ENCODE results near the gene ANKLE2. TPM values are rescaled to one million over a fixed set of nuclear protein-coding genes. Genes with fewer than 3 reads are reported as not detected.
A peak's percentile ranks its signal among the peaks of the same experiment; 100 is the strongest.
"Not testable (repeated sequence)": the region's sequence is repeated elsewhere in the genome, so short reads cannot be mapped to it uniquely, and the experiment has no call there.

Gene ANKLE2
- total RNA-seq, 2 experiments from 2014 or later: 102 to 106 TPM

DNA sequence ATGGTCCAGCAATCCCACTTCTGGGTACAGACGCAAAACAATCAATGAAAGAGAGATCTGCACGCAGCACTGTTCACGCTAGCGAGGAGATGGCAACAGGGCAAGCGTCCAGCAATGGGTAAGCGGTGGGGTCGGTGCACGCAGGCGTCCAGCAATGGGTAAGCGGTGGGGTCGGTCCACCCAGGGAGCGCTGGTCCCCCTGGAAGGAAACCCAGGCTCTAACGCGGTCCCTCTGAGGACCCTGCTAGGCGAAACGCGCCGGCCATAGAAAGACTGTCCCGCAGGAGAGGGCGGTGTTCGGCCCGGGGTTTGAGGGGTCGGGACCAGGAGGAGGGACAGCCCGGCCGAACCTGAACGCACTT, 51.6 kb downstream of the ANKLE2 start:
- Mint-ChIP-seq H3K4me1 (ENCODE audit: low read depth) (peaks cover 27% of the 10 kb centered on the region), H3K27ac (peak overlapping the region; percentile 66), H3K4me3 (peak overlapping the region; percentile 85), H3K27me3 (ENCODE audit: low read depth) (no peaks in the 10 kb centered on the region), H3K9me3 (peaks cover 14% of the 10 kb centered on the region), H3K36me3 (ENCODE audit: low read depth) (peaks cover 23% of the 10 kb centered on the region)
- no peak for DNase-seq
- intact Hi-C loops (cut with micrococcal nuclease): loop anchor here (1.0 to 5.0 kb wide), 7 partner anchors 23 to 521 kb away; partner anchors contain the start of genes CHFR, GOLGA3, POLE and PXMP2
- CTCF ChIA-PET: no interaction called here

DNA sequence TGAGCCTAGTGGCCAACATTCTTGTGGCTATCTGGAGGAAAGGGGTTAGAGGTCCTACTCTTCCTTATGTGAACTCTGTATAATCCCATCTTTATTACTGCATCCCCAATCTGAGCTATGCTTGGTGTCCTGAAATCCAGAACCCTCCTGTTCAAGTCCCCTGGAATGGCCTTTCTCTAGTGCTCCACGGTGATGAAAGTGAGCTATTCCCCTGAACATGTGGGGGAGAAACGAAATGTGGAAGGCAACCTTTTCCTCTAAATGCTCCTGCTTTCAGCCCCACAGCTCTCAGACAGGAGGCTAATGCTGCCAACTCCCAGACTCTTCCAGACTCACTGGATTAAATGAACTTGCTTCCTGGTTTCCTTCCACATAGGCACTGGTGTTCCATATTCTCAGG, 53.5 kb downstream of the ANKLE2 start:
- intact Hi-C loops (cut with micrococcal nuclease): no loop called here
- H3K27ac Mint-ChIP-seq: no peak overlapping the region
- H3K4me3 Mint-ChIP-seq: no peak overlapping the region
- H3K36me3 Mint-ChIP-seq (ENCODE audit: low read depth): peaks cover 32% of the 10 kb centered on the region
- H3K9me3 Mint-ChIP-seq: peaks cover 14% of the 10 kb centered on the region
- peaks cover 18% of the 10 kb centered on the region for H3K4me1 Mint-ChIP-seq (ENCODE audit: low read depth)
- CTCF ChIA-PET: interaction anchor here (0.6 kb wide), 1 partner anchor 56 kb away, joined by 4 read pairs; no protein-coding TSS in a partner anchor
- H3K27me3 Mint-ChIP-seq (ENCODE audit: low read depth): no peaks in the 10 kb centered on the region
- DNase-seq: no peak

DNA sequence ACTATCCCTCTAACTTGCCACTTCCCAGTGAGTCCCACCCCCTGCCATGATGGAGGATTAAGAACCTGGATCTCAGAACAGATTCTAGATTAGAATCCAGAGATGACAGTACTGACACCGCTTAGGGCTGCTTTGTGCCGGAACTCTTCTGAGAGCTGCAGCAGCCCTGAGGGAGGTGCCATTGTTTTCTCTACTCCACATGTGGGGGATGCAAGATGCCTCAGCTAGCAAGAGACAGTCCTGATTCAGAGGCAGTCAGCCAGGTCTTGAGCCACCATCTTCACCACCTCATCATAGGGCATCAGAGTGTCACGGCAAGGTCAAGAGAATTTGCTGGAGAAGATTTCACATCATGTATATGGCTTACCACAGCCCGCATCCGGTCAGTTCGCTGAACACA, 54.4 kb downstream of the ANKLE2 start:
- Mint-ChIP-seq H3K4me3 (no peak overlapping the region), H3K9me3 (peaks cover 14% of the 10 kb centered on the region), H3K4me1 (ENCODE audit: low read depth) (peaks cover 10% of the 10 kb centered on the region), H3K27me3 (ENCODE audit: low read depth) (no peaks in the 10 kb centered on the region), H3K27ac (no peak overlapping the region), H3K36me3 (ENCODE audit: low read depth) (peaks cover 31% of the 10 kb centered on the region)
- DNase-seq: no peak
- CTCF ChIA-PET: no interaction called here
- intact Hi-C loops (cut with micrococcal nuclease): no loop called here

DNA sequence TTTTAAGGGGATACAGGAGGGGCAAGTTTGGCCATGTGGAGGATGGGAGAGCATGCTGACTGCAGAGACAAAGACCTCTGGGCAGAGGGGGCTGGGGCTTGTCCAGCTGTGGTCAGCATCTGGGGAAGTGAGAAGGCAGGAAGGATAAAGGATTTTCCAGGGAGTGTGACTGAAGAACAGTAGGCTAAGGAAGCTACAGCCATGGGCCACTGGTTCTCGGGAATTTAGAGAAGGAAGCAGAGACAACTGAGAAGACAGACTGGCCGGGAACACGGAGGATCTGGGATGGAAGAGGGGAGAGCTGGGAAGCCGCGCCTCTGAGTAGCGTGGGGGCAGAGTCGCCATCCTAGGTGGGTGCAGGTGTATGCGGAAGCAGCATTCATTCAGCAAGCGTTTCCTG, 58.0 kb downstream of the ANKLE2 start:
- peaks cover 14% of the 10 kb centered on the region for H3K9me3 Mint-ChIP-seq
- no peaks in the 10 kb centered on the region for H3K4me1 Mint-ChIP-seq (ENCODE audit: low read depth)
- no peak overlapping the region for H3K27ac Mint-ChIP-seq
- no peaks in the 10 kb centered on the region for H3K27me3 Mint-ChIP-seq (ENCODE audit: low read depth)
- no peak overlapping the region for H3K4me3 Mint-ChIP-seq
- peaks cover 37% of the 10 kb centered on the region for H3K36me3 Mint-ChIP-seq (ENCODE audit: low read depth)
- no peak for DNase-seq
- CTCF ChIA-PET: no interaction called here
- intact Hi-C loops (cut with micrococcal nuclease): no loop called here

DNA sequence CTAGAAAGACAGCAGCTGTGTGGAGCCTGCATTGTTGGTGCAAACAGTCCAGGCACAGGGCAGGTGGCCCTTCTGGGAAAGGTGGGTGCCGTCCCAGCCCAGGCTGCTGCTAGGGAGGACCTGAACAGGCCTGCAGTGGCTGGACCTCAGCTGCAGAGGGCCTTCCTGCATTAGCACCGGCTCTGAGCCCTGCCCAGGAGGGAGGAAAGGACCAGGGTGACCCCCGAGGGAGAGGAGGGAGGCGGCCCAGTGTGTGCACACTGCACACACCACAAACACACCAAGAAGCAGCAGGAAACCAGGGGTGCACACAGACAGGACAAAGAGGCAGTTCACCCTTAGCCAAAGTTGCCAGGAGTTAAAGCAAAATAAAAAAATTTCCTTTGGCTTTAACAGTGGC, 59.0 kb downstream of the ANKLE2 start:
- Mint-ChIP-seq H3K9me3 (peaks cover 7% of the 10 kb centered on the region), H3K27ac (no peak overlapping the region), H3K27me3 (ENCODE audit: low read depth) (no peaks in the 10 kb centered on the region), H3K36me3 (ENCODE audit: low read depth) (peaks cover 41% of the 10 kb centered on the region), H3K4me1 (ENCODE audit: low read depth) (no peaks in the 10 kb centered on the region), H3K4me3 (no peak overlapping the region)
- CTCF ChIA-PET: no interaction called here
- intact Hi-C loops (cut with micrococcal nuclease): no loop called here
- no peak for DNase-seq

DNA sequence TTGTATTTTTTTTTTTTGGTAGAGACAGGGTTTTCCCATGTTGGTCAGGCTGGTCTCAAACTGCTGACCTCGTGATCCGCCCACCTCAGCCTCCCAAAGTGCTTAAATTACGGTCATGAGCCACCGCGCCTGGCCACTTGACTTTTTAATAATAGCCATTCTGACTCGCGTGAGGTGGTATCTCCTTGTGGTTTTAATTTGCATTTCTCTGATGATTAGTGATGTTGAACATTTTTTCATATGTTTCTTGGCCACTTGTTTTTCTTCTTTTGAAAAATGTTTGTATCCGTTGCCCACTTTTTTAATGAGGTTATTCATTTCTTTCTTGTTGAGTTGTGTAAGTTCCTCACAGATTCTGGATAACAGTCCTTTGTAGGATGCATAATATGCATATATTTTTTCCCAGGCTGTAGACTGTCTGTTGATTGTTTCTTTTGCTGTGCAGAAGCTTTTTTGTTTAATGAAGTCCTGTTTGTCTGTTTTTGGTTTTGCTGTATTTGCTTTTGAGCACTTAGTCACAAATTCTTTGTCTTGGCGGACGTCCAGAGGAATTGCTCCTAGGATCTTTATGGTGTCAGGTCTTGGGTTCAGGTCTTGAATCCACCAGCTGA, 61.3 kb downstream of the ANKLE2 start:
- DNase-seq: no peak
- no peaks in the 10 kb centered on the region for H3K9me3 Mint-ChIP-seq
- H3K27ac Mint-ChIP-seq: no peak overlapping the region
- no peak overlapping the region for H3K4me3 Mint-ChIP-seq
- intact Hi-C loops (cut with micrococcal nuclease): no loop called here
- H3K27me3 Mint-ChIP-seq (ENCODE audit: low read depth): no peaks in the 10 kb centered on the region
- CTCF ChIA-PET: no interaction called here
- H3K4me1 Mint-ChIP-seq (ENCODE audit: low read depth): no peaks in the 10 kb centered on the region
- H3K36me3 Mint-ChIP-seq (ENCODE audit: low read depth): peaks cover 42% of the 10 kb centered on the region

DNA sequence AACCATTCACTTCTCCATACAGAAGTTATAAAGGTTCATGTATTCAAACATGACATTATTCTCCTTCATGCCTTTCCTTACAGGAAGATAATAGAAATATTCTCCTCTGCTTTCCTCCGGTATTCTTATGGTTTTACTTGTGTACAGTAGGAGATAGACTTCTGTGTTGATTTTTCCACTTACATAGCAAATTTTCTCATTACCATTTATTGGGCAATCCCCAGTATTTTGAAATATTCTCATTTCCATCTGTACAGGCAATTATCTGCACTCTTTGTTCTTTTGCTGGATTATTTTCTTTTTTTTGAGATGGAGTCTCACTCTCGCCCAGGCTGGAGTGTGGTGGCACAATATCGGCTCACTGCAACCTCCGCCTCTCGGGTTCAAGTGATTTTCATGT, 63.3 kb downstream of the ANKLE2 start:
- H3K4me3 Mint-ChIP-seq: no peak overlapping the region
- no peak overlapping the region for H3K27ac Mint-ChIP-seq
- no peaks in the 10 kb centered on the region for H3K4me1 Mint-ChIP-seq (ENCODE audit: low read depth)
- CTCF ChIA-PET: no interaction called here
- intact Hi-C loops (cut with micrococcal nuclease): no loop called here
- H3K27me3 Mint-ChIP-seq (ENCODE audit: low read depth): no peaks in the 10 kb centered on the region
- no peaks in the 10 kb centered on the region for H3K9me3 Mint-ChIP-seq
- DNase-seq: no peak
- H3K36me3 Mint-ChIP-seq (ENCODE audit: low read depth): peaks cover 29% of the 10 kb centered on the region

DNA sequence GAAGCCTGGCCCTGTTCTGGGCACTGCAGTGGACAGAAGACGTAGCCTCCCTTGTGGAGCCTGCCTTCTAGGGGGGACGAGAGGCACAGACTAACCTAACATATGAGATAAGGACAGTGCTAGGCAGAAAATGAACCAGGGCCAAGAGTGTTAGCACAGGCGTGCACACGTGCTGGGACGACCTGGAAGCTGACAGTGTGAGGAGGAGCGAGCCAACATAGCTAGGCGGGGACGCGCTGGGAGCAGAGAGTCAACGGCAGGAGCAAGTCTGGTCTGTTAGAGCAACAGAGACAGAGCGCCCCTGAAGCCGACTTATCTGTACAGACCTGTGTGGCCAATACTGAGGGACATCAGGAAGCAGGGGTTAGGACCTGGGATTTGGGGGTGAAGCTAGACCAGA, 66.2 kb downstream of the ANKLE2 start:
- Mint-ChIP-seq H3K36me3 (ENCODE audit: low read depth) (peaks cover 26% of the 10 kb centered on the region), H3K9me3 (no peaks in the 10 kb centered on the region), H3K4me3 (no peak overlapping the region), H3K4me1 (ENCODE audit: low read depth) (no peaks in the 10 kb centered on the region), H3K27me3 (ENCODE audit: low read depth) (no peaks in the 10 kb centered on the region), H3K27ac (no peak overlapping the region)
- CTCF ChIA-PET: interaction anchor here (0.6 kb wide), 1 partner anchor 275 kb away, joined by 4 read pairs; no protein-coding TSS in a partner anchor
- DNase-seq: no peak
- intact Hi-C loops (cut with micrococcal nuclease): no loop called here

DNA sequence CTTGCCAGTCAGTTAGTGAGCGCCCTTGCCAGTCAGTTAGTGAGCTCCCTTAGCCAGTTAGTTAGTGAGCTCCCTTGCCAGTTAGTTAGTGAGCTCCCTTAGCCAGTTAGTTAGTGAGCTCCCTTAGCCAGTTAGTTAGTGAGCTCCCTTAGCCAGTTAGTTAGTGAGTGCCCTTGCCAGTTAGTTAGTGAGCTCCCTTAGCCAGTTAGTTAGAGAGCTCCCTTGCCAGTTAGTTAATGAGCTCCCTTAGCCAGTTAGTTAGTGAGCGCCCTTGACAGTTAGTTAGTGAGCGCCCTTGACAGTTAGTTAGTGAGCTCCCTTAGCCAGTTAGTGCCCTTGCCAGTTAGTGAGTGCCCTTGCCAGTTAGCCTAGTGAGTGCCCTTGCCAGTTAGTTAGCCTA, 66.7 kb downstream of the ANKLE2 start:
- H3K4me3 Mint-ChIP-seq; DNase-seq; H3K27me3 Mint-ChIP-seq (ENCODE audit: low read depth); intact Hi-C loops (cut with micrococcal nuclease); H3K9me3 Mint-ChIP-seq; H3K27ac Mint-ChIP-seq; H3K4me1 Mint-ChIP-seq (ENCODE audit: low read depth): not testable (repeated sequence)
- H3K36me3 Mint-ChIP-seq (ENCODE audit: low read depth): peaks cover 24% of the 10 kb centered on the region
- CTCF ChIA-PET: interaction anchor here (0.7 kb wide), 1 partner anchor 544 kb away, joined by 4 read pairs; no protein-coding TSS in a partner anchor

DNA sequence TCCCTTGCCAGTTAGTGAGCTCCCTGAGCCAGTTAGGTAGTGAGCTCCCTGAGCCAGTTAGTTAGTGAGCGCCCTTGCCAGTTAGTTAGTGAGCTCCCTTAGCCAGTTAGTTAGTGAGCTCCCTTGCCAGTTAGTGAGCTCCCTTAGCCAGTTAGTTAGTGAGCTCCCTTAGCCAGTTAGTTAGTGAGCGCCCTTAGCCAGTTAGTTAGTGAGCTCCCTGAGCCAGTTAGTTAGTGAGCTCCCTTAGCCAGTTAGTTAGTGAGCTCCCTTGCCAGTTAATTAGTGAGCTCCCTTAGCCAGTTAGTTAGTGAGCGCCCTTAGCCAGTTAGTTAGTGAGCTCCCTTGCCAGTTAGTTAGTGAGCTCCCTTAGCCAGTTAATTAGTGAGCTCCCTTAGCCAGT, 69.6 kb downstream of the ANKLE2 start:
- DNase-seq; H3K4me1 Mint-ChIP-seq (ENCODE audit: low read depth); intact Hi-C loops (cut with micrococcal nuclease); H3K27me3 Mint-ChIP-seq (ENCODE audit: low read depth); H3K9me3 Mint-ChIP-seq; H3K27ac Mint-ChIP-seq; H3K4me3 Mint-ChIP-seq; H3K36me3 Mint-ChIP-seq (ENCODE audit: low read depth): not testable (repeated sequence)
- CTCF ChIA-PET: interaction anchor here (0.7 kb wide), 2 partner anchors 77 to 152 kb away, joined by 3 read pairs; no protein-coding TSS in a partner anchor

DNA sequence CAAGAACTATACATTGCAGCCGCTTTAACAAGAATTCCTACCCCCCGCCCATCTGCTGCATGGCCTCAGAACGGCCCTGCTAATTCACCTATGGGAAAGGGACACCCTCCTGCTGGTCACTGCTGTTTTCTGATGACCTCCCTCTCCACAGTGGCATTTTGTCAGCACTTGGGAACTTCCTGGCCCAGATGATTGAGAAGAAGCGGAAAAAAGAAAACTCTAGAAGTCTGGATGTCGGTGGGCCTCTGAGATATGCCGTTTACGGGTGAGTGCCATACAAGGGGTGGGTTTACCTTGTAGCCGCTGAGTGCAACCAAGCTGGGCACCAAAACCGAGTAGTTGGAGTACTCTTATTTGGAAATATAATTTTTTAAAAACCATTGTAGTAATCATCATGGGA, 71.5 kb downstream of the ANKLE2 start:
- no peak for DNase-seq
- Mint-ChIP-seq H3K27me3 (ENCODE audit: low read depth) (no peaks in the 10 kb centered on the region), H3K27ac (no peak overlapping the region), H3K36me3 (ENCODE audit: low read depth) (peaks cover 8% of the 10 kb centered on the region), H3K4me1 (ENCODE audit: low read depth) (peaks cover 16% of the 10 kb centered on the region), H3K9me3 (no peaks in the 10 kb centered on the region), H3K4me3 (no peak overlapping the region)
- intact Hi-C loops (cut with micrococcal nuclease): no loop called here
- CTCF ChIA-PET: no interaction called here

DNA sequence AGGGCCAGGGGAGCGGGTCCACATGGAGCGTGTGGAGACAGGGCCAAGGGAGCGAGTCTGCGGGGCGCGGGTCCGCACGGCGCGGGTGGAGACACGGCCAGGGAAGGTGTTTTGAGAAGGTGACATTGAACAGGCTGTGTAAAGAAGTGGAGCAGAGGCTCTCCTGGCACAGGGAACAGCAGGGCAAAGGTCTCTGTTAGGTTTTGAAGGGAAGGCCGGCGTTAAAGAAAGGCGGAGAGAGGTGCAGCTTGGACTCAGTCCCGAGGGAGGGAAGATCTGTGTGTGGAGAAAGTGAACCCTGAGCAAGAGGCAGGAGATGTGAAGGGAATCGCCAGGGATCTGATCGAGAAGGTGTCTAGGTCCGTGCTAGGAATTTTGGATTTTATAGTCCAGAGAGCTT, 72.4 kb downstream of the ANKLE2 start:
- Mint-ChIP-seq H3K9me3 (no peaks in the 10 kb centered on the region), H3K27me3 (ENCODE audit: low read depth) (no peaks in the 10 kb centered on the region), H3K27ac (no peak overlapping the region), H3K4me3 (peak overlapping the region; percentile 28), H3K36me3 (ENCODE audit: low read depth) (peaks cover 8% of the 10 kb centered on the region), H3K4me1 (ENCODE audit: low read depth) (peaks cover 19% of the 10 kb centered on the region)
- CTCF ChIA-PET: no interaction called here
- intact Hi-C loops (cut with micrococcal nuclease): no loop called here
- DNase-seq: no peak
